Small intestine (tissue), 7 donors: Measurements from ENCODE around the gene SYNPR. TPM values are rescaled to one million over a fixed set of nuclear protein-coding genes. Genes with fewer than 3 reads are reported as not detected.
A peak's percentile ranks its signal among the peaks of the same experiment; 100 is the strongest.

Experiments used
- DNase-seq, 2 donors: peaks; one replicate each; pipeline versions ENCODE4 v3.0.0 to v3.0.0-alpha.2; 2013
- FAIRE-seq: peaks from 2 replicates; lab custom pipeline; 2012; peaks lifted over from hg19 to GRCh38; lab: Jason Lieb, UNC
- H3K27ac ChIP-seq, 3 donors: one replicate each; pipeline ENCODE4 v1.5.1; 2013; ENCODE audit warnings: low read length in 2 of 3, mild to moderate bottlenecking in 2 of 3, control low read depth in 1 of 3, inconsistent platforms in 1 of 3, low read depth in 1 of 3, moderate library complexity in 1 of 3
- H3K27me3 ChIP-seq, 3 donors: one replicate each; pipeline ENCODE4 v1.6.1; 2013; ENCODE audit warnings: low read length in 3 of 3, inconsistent platforms in 1 of 3; ENCODE audit not compliant: control insufficient read depth in 3 of 3, insufficient read depth in 3 of 3
- H3K36me3 ChIP-seq, 3 donors: one replicate each; pipeline ENCODE4 v1.6.1; 2013; ENCODE audit warnings: low read length in 3 of 3, inconsistent platforms in 1 of 3, low read depth in 1 of 3, mild to moderate bottlenecking in 1 of 3, moderate library complexity in 1 of 3; ENCODE audit not compliant: control insufficient read depth in 3 of 3, insufficient read depth in 2 of 3
- H3K4me1 ChIP-seq, 3 donors: one replicate each; pipeline ENCODE4 v1.6.1; 2013; ENCODE audit warnings: low read length in 2 of 3, inconsistent platforms in 1 of 3, low read depth in 1 of 3, mild to moderate bottlenecking in 1 of 3, moderate library complexity in 1 of 3; ENCODE audit not compliant: control insufficient read depth in 3 of 3, insufficient read depth in 2 of 3
- H3K4me3 ChIP-seq, 3 donors: one replicate each; pipeline ENCODE4 v1.5.1; 2013; ENCODE audit warnings: low read length in 3 of 3, control low read depth in 1 of 3, inconsistent platforms in 1 of 3, low read depth in 1 of 3, mild to moderate bottlenecking in 1 of 3, moderate library complexity in 1 of 3
- H3K9me3 ChIP-seq, 2 donors: one replicate each; pipeline ENCODE4 v1.6.1; 2013; ENCODE audit warnings: low read depth in 1 of 2, low read length in 1 of 2; ENCODE audit not compliant: control insufficient read depth in 2 of 2, insufficient read depth in 1 of 2
- WGBS, 3 donors: extraction: QIAGEN DNeasy Blood & Tissue Kit; methylation state at CpG; one replicate each; pipeline ENCODE4 v1.1.7; 2013; 5-methylcytosine and 5-hydroxymethylcytosine counted together
- polyA plus RNA-seq, 4 donors: library from polyadenylated mRNA; stranded (reverse) in 3 of 4; unstranded in 1 of 4; fragments of 200-250 nt in 3 of 4; fragments of 120-200 nt in 1 of 4; gene quantifications; one replicate each; pipeline versions ENCODE4 v1.2.1 to v1.2.3, GENCODE V29; 2013
- donor health status: healthy with polysubstance abuse.
- donor health status: control.
- donor health status: control.
- donor health status: Bipolar disorder and iron deficiency.
- donor health status: healthy.

SYNPR gene
- polyA plus RNA-seq, 4 donors = 0.36 to 0.87 TPM; not detected in 2

- Histone ChIP-seq H3K27ac (no peak overlapping the region), H3K36me3 (no peaks in the 10 kb centered on the region), H3K9me3 (peaks cover 0 to 4% of the 10 kb centered on the region in 2 donors), H3K4me3 (no peak overlapping the region), H3K27me3 (no peaks in the 10 kb centered on the region), H3K4me1 (no peaks in the 10 kb centered on the region)
- FAIRE-seq (no peak), DNase-seq (no peak)
- 90 to 100% (median 100%) methylated on average over 1 of the region's 1 CpG for WGBS, 3 donors
Measured at GRCh38 chr3:63584681-63585080, 306.6 kb downstream of the SYNPR start.

GRCh38 chr3:63585927-63586326, 307.8 kb downstream of the SYNPR start:
- DNase-seq = no peak
- no peaks in the 10 kb centered on the region for H3K4me1 ChIP-seq
- 83 to 100% (median 88%) methylated on average over 1 of the region's 1 CpG for WGBS, 3 donors
- H3K4me3 ChIP-seq = no peak overlapping the region
- H3K9me3 ChIP-seq = peaks cover 0 to 4% of the 10 kb centered on the region in 2 donors
- no peaks in the 10 kb centered on the region for H3K36me3 ChIP-seq
- no peak overlapping the region for H3K27ac ChIP-seq
- no peak for FAIRE-seq
- H3K27me3 ChIP-seq = no peaks in the 10 kb centered on the region

GRCh38 chr3:63588895-63589294, 310.8 kb downstream of the SYNPR start:
- no peaks in the 10 kb centered on the region for H3K4me1 ChIP-seq
- peaks cover 0 to 4% of the 10 kb centered on the region in 2 donors for H3K9me3 ChIP-seq
- H3K27me3 ChIP-seq = no peaks in the 10 kb centered on the region
- no peak overlapping the region for H3K4me3 ChIP-seq
- FAIRE-seq (no peak), DNase-seq (peak in 1 of 2 donors; percentile 29)
- no peak overlapping the region for H3K27ac ChIP-seq
- no peaks in the 10 kb centered on the region for H3K36me3 ChIP-seq
- 92 to 100% (median 100%) methylated on average over 1 of the region's 1 CpG for WGBS, 3 donors

GRCh38 chr3:63593779-63594178, 315.7 kb downstream of the SYNPR start:
- no peaks in the 10 kb centered on the region for H3K4me1 ChIP-seq
- H3K27ac ChIP-seq = no peak overlapping the region
- WGBS, 3 donors = 66 to 73% (median 67%) methylated on average over 2 of the region's 2 CpGs
- H3K27me3 ChIP-seq = no peaks in the 10 kb centered on the region
- DNase-seq (no peak), FAIRE-seq (no peak)
- no peak overlapping the region for H3K4me3 ChIP-seq
- H3K9me3 ChIP-seq = peaks cover 0 to 3% of the 10 kb centered on the region in 2 donors
- H3K36me3 ChIP-seq = no peaks in the 10 kb centered on the region

- Histone ChIP-seq H3K27ac (no peak overlapping the region), H3K9me3 (no peaks in the 10 kb centered on the region), H3K4me1 (no peaks in the 10 kb centered on the region), H3K27me3 (no peaks in the 10 kb centered on the region), H3K36me3 (no peaks in the 10 kb centered on the region), H3K4me3 (no peak overlapping the region)
- DNase-seq (no peak), FAIRE-seq (no peak)
Measured at GRCh38 chr3:63595221-63595620, 317.1 kb downstream of the SYNPR start.

- no peak overlapping the region for H3K4me3 ChIP-seq
Measured at GRCh38 chr3:63597019-63597418, 318.9 kb downstream of the SYNPR start.

GRCh38 chr3:63607716-63608115, 329.6 kb downstream of the SYNPR start:
- H3K9me3 ChIP-seq = no peaks in the 10 kb centered on the region
- no peak for FAIRE-seq
- H3K27me3 ChIP-seq = peaks cover 0 to 3% (median 0%) of the 10 kb centered on the region in 3 donors
- no peaks in the 10 kb centered on the region for H3K36me3 ChIP-seq
- 13 to 51% (median 32%) methylated on average over 3 of the region's 3 CpGs for WGBS, 3 donors
- peak in 1 of 2 donors; percentile 25 for DNase-seq
- H3K4me3 ChIP-seq = no peak overlapping the region
- H3K27ac ChIP-seq = no peak overlapping the region
- H3K4me1 ChIP-seq = no peaks in the 10 kb centered on the region

More at GRCh38 chr3:63597019-63597418, 318.9 kb downstream of the SYNPR start:
- FAIRE-seq = no peak
- no peak overlapping the region for H3K27ac ChIP-seq
- no peaks in the 10 kb centered on the region for H3K36me3 ChIP-seq
- H3K9me3 ChIP-seq = no peaks in the 10 kb centered on the region
- 66 to 95% (median 93%) methylated on average over 2 of the region's 2 CpGs for WGBS, 3 donors
- DNase-seq = no peak
- no peaks in the 10 kb centered on the region for H3K4me1 ChIP-seq
- no peaks in the 10 kb centered on the region for H3K27me3 ChIP-seq

- H3K27me3 ChIP-seq = peaks cover 0 to 3% (median 0%) of the 10 kb centered on the region in 3 donors
- H3K4me1 ChIP-seq = no peaks in the 10 kb centered on the region
- FAIRE-seq (no peak), DNase-seq (no peak)
- no peak overlapping the region for H3K4me3 ChIP-seq
- 62 to 84% (median 69%) methylated on average over 7 of the region's 7 CpGs for WGBS, 3 donors
- no peak overlapping the region for H3K27ac ChIP-seq
- no peaks in the 10 kb centered on the region for H3K9me3 ChIP-seq
- H3K36me3 ChIP-seq = no peaks in the 10 kb centered on the region
Measured at GRCh38 chr3:63609408-63609807, 331.3 kb downstream of the SYNPR start.

- peaks cover 0 to 3% (median 0%) of the 10 kb centered on the region in 3 donors for H3K27me3 ChIP-seq
- no peak overlapping the region for H3K4me3 ChIP-seq
- WGBS, 3 donors = 86 to 97% (median 92%) methylated on average over 4 of the region's 4 CpGs
- no peaks in the 10 kb centered on the region for H3K36me3 ChIP-seq
- no peaks in the 10 kb centered on the region for H3K4me1 ChIP-seq
- H3K27ac ChIP-seq = no peak overlapping the region
- H3K9me3 ChIP-seq = no peaks in the 10 kb centered on the region
- DNase-seq (no peak), FAIRE-seq (no peak)
Measured at GRCh38 chr3:63609834-63610233, 331.7 kb downstream of the SYNPR start.
